H1 (cell line): ENCODE measurements around the gene ATP5F1A. TPM values are rescaled to one million over a fixed set of nuclear protein-coding genes. Genes with fewer than 3 reads are reported as not detected.

Source experiments
- CTCF ChIA-PET: fragments of 300-600 bp; sonication (Branson Sonifier 250); formaldehyde crosslinking; loops from one replicate; lab custom pipeline; 2021; ENCODE audit not compliant: partially characterized antibody; lab: Charles Lee
- POLR2A ChIA-PET: fragments of 300-600 bp; sonication (Branson Sonifier 250); formaldehyde crosslinking; loops from one replicate; lab custom pipeline; 2021; ENCODE audit warnings: inconsistent platforms; ENCODE audit not compliant: partially characterized antibody; lab: Charles Lee
- DNase-seq, 2 experiments: peaks; one replicate each; pipeline versions ENCODE4 v3.0.0 to v3.0.0-alpha.2; 2010 to 2022; ENCODE audit warnings: low spot score in 2 of 2, low read depth in 1 of 2, mixed read lengths in 1 of 2
- FAIRE-seq: peaks from 2 replicates; lab custom pipeline; 2011; peaks lifted over from hg19 to GRCh38; lab: Jason Lieb, UNC
- H2AFZ ChIP-seq: 2 replicates; pipeline ENCODE4 v1.8.1; 2012; ENCODE audit warnings: low read length, inconsistent platforms
- H2AK5ac ChIP-seq: 2 replicates; pipeline ENCODE4 v1.6.1; 2013; ENCODE audit warnings: low read depth, low read length
- H2BK120ac ChIP-seq: replicated peaks from 2 replicates; pipeline ENCODE3; 2013; ENCODE audit warnings: low read depth, low read length, inconsistent platforms
- H2BK12ac ChIP-seq: 2 replicates; pipeline ENCODE4 v1.6.1; 2013; ENCODE audit warnings: low read depth, low read length
- H2BK15ac ChIP-seq: 2 replicates; pipeline ENCODE4 v1.6.1; 2013; ENCODE audit warnings: low read length
- H2BK20ac ChIP-seq: 2 replicates; pipeline ENCODE4 v1.6.1; 2013; ENCODE audit warnings: low read length
- H2BK5ac ChIP-seq: 2 replicates; pipeline ENCODE4 v1.6.1; 2013; ENCODE audit warnings: low read depth, low read length
- H3K14ac ChIP-seq: 2 replicates; pipeline ENCODE4 v1.6.1; 2013; ENCODE audit warnings: inconsistent platforms; ENCODE audit not compliant: insufficient read length
- H3K18ac ChIP-seq: 2 replicates; pipeline ENCODE4 v1.6.1; 2013; ENCODE audit warnings: low read length; ENCODE audit errors: extremely low read depth
- H3K23ac ChIP-seq: 2 replicates; pipeline ENCODE4 v1.6.1; 2013; ENCODE audit warnings: inconsistent platforms; ENCODE audit not compliant: insufficient read length
- H3K23me2 ChIP-seq: 2 replicates; pipeline ENCODE4 v1.6.1; 2013; ENCODE audit warnings: low read depth, low read length
- H3K27ac ChIP-seq: 2 replicates; pipeline ENCODE4 v1.6.1; 2011; ENCODE audit warnings: low read depth, low read length, inconsistent platforms
- H3K27me3 ChIP-seq, 4 experiments: replicated peaks in 1 of 4; 1 replicate in 1 of 4; 2 replicates in 3 of 4; pipeline versions ENCODE4 v1.6.1 to v1.8.1; 2011 to 2013; ENCODE audit warnings: low read length in 3 of 4, mild to moderate bottlenecking in 3 of 4, inconsistent platforms in 2 of 4, mixed read lengths in 2 of 4, moderate library complexity in 1 of 4; ENCODE audit not compliant: control insufficient read depth in 3 of 4, insufficient read depth in 3 of 4; ENCODE audit errors: extremely low read depth in 1 of 4
- H3K36me3 ChIP-seq, 4 experiments: 2 replicates each; pipeline versions ENCODE4 v1.6.1 to v1.8.1; 2011 to 2013; ENCODE audit warnings: mild to moderate bottlenecking in 4 of 4, low read length in 3 of 4, moderate library complexity in 2 of 4, control low read depth in 1 of 4, inconsistent platforms in 1 of 4; ENCODE audit not compliant: insufficient read depth in 4 of 4, control insufficient read depth in 2 of 4
- H3K4ac ChIP-seq: replicated peaks from 2 replicates; pipeline ENCODE3; 2013; ENCODE audit warnings: low read length, low read depth, mixed read lengths, inconsistent platforms; ENCODE audit not compliant: insufficient read length
- H3K4me1 ChIP-seq, 4 experiments: replicated peaks in 1 of 4; 1 replicate in 1 of 4; 2 replicates in 3 of 4; pipeline versions ENCODE4 v1.6.1 to v1.8.1; 2011 to 2013; ENCODE audit warnings: low read length in 3 of 4, inconsistent platforms in 2 of 4, mixed read lengths in 1 of 4; ENCODE audit not compliant: insufficient read depth in 4 of 4, control insufficient read depth in 3 of 4
- H3K4me2 ChIP-seq, 2 experiments: 2 replicates each; pipeline versions ENCODE4 v1.6.1 to v1.8.1; 2011 to 2013; ENCODE audit warnings: low read depth in 2 of 2, low read length in 2 of 2, control low read depth in 1 of 2, inconsistent platforms in 1 of 2, mild to moderate bottlenecking in 1 of 2; ENCODE audit not compliant: insufficient read depth in 1 of 2
- H3K4me3 ChIP-seq, 4 experiments: fragments of 200-600, 300-600 bp in 1 of 4; sonication (generic), shearing (Covaris generic), sonication (Bioruptor Twin) in 1 of 4; 2 replicates each; pipeline versions ENCODE4 v1.5.1 to v1.8.1; 2011 to 2016; ENCODE audit warnings: low read length in 4 of 4, low read depth in 3 of 4, control low read depth in 2 of 4, inconsistent platforms in 2 of 4, mild to moderate bottlenecking in 2 of 4, mixed read lengths in 1 of 4, moderate library complexity in 1 of 4; ENCODE audit not compliant: insufficient read depth in 2 of 4; ENCODE audit errors: extremely low read depth in 1 of 4
- H3K56ac ChIP-seq: replicated peaks from 2 replicates; pipeline ENCODE3; 2013; ENCODE audit warnings: low read depth, mild to moderate bottlenecking, mixed read lengths, low read length, inconsistent platforms; ENCODE audit not compliant: insufficient read length
- H3K79me1 ChIP-seq: 2 replicates; pipeline ENCODE4 v1.6.1; 2013; ENCODE audit warnings: low read depth, low read length, control low read depth
- H3K79me2 ChIP-seq, 2 experiments: 2 replicates each; pipeline versions ENCODE4 v1.6.1 to v1.8.1; 2012 to 2013; ENCODE audit warnings: low read length in 2 of 2, mild to moderate bottlenecking in 2 of 2, inconsistent platforms in 1 of 2; ENCODE audit not compliant: insufficient read depth in 2 of 2, control insufficient read depth in 1 of 2
- H3K9ac ChIP-seq, 4 experiments: replicated peaks in 1 of 4; 1 replicate in 1 of 4; 2 replicates in 3 of 4; pipeline versions ENCODE4 v1.6.1 to v1.8.1; 2011 to 2013; ENCODE audit warnings: low read depth in 3 of 4, low read length in 3 of 4, control low read depth in 2 of 4, mild to moderate bottlenecking in 2 of 4, moderate library complexity in 2 of 4, inconsistent platforms in 1 of 4; ENCODE audit errors: extremely low read depth in 1 of 4
- H3K9me3 ChIP-seq, 2 experiments: 2 replicates each; pipeline versions ENCODE4 v1.6.1 to v1.8.1; 2012 to 2013; ENCODE audit warnings: mild to moderate bottlenecking in 2 of 2, moderate library complexity in 2 of 2, control low read depth in 1 of 2, inconsistent platforms in 1 of 2, low read depth in 1 of 2, low read length in 1 of 2, mixed read lengths in 1 of 2; ENCODE audit not compliant: insufficient read depth in 2 of 2
- H4K20me1 ChIP-seq, 2 experiments: replicated peaks in 1 of 2; 2 replicates each; pipeline versions ENCODE3 to v1.8.1; 2011 to 2013; ENCODE audit warnings: inconsistent platforms in 2 of 2, low read length in 2 of 2, mild to moderate bottlenecking in 1 of 2; ENCODE audit not compliant: insufficient read depth in 2 of 2, control insufficient read depth in 1 of 2
- H4K5ac ChIP-seq: 2 replicates; pipeline ENCODE4 v1.6.1; 2013; ENCODE audit warnings: low read length, low read depth, mixed read lengths, inconsistent platforms; ENCODE audit not compliant: insufficient read length
- H4K8ac ChIP-seq: 2 replicates; pipeline ENCODE4 v1.8.0; 2013; ENCODE audit warnings: mild to moderate bottlenecking, moderate library complexity, low read length, inconsistent platforms; ENCODE audit not compliant: insufficient read depth; ENCODE audit errors: extremely low read depth
- H4K91ac ChIP-seq: replicated peaks from 2 replicates; pipeline ENCODE3; 2013; ENCODE audit warnings: low read length, mixed read lengths, inconsistent platforms; ENCODE audit not compliant: insufficient read length
- CEBPB ChIP-seq: IDR thresholded peaks from 2 replicates; pipeline ENCODE4 v1.6.1; 2012; ENCODE audit warnings: low read depth, low read length
- EGR1 ChIP-seq: IDR thresholded peaks from 2 replicates; pipeline ENCODE4 v1.6.1; 2011; ENCODE audit warnings: low read depth, low read length, borderline replicate concordance
- HDAC6 ChIP-seq: IDR thresholded peaks from one replicate; pipeline ENCODE4 v1.7.1; 2012; ENCODE audit warnings: low read depth, mild to moderate bottlenecking, inconsistent platforms, low read length, moderate library complexity
- KDM5A ChIP-seq: fragments of 200-600 bp; IDR thresholded peaks from 2 replicates; pipeline ENCODE4 v1.7.1; 2012; ENCODE audit warnings: mild to moderate bottlenecking, low read length, inconsistent platforms, mixed read lengths
- RNF2 ChIP-seq: fragments of 200-900, 300-1000 bp; sonication (generic); IDR thresholded peaks from 2 replicates; pipeline ENCODE4 v1.7.1; 2016; ENCODE audit warnings: borderline replicate concordance, low read depth, mild to moderate bottlenecking, antibody characterized with exemption, low read length; ENCODE audit not compliant: poor library complexity, severe bottlenecking; ENCODE audit errors: missing control alignments
- SIRT6 ChIP-seq: IDR thresholded peaks from one replicate; pipeline ENCODE4 v1.7.1; 2012; ENCODE audit warnings: low read length, inconsistent platforms
- SRF ChIP-seq: IDR thresholded peaks from 2 replicates; pipeline ENCODE4 v1.6.1; 2011; ENCODE audit warnings: mild to moderate bottlenecking, low read depth, low read length, moderate library complexity
- TAF7 ChIP-seq: optimal IDR thresholded peaks from 2 replicates; pipeline ENCODE3; 2011; ENCODE audit warnings: low read depth, mild to moderate bottlenecking, inconsistent platforms, low read length, moderate library complexity, borderline replicate concordance
- WGBS, 2 experiments: shearing (Covaris generic) in 1 of 2; methylation state at CpG; one replicate each; pipeline versions ENCODE4 v1.1.6 to v1.1.7; 2013 to 2015; ENCODE audit warnings: low lambda C conversion rate in 2 of 2, mixed read lengths in 2 of 2, inconsistent platforms in 1 of 2, low coverage in 1 of 2, missing lambda C conversion rate in 1 of 2; ENCODE audit not compliant: insufficient replicate concordance in 2 of 2, insufficient coverage in 1 of 2, insufficient read length in 1 of 2; ENCODE audit errors: extremely low coverage in 1 of 2, missing lambda C conversion rate in 1 of 2; 5-methylcytosine and 5-hydroxymethylcytosine counted together
- polyA plus RNA-seq, 7 experiments: library from polyadenylated mRNA; depleted of rRNA in 3 of 7; stranded (reverse) in 5 of 7; unstranded in 2 of 7; fragments of >200 nt in 5 of 7; fragments of 200-250 nt in 2 of 7; gene quantifications; 1 replicate in 5 of 7; 2 replicates in 1 of 7; 4 replicates in 1 of 7; pipeline versions ENCODE4 v1.2.1 to v1.2.3, GENCODE V29; 2011 to 2013; ENCODE audit warnings: missing spikeins in 2 of 7, mixed read lengths in 2 of 7
- total RNA-seq: library from RNA; stranded (reverse); fragmentation: NEBNext Ultra II Directional; extraction: Animal tissue kit (Norgen Biotek cat#: 25700); gene quantifications from 2 replicates; pipeline ENCODE4 v1.2.1, GENCODE V29; 2021

ATP5F1A gene
- total and polyA plus RNA-seq, 2 of the 8 experiments (the other 6 are each of a cell fraction or from before 2014, with no cell fraction given), result 685 to 970 TPM

GRCh38 chr18:46051731-46052461 is 46.2 kb downstream of the ATP5F1A start:
- Histone ChIP-seq H4K91ac (no peak overlapping the region), H2BK12ac (no peak overlapping the region), H3K4me3 (no peak overlapping the region), H3K4ac (no peak overlapping the region), H3K9ac (no peak overlapping the region), H3K36me3 (no peaks in the 10 kb centered on the region), H3K23me2 (no peaks in the 10 kb centered on the region), H4K8ac (no peak overlapping the region), H3K56ac (no peak overlapping the region), H3K79me1 (no peaks in the 10 kb centered on the region), H4K5ac (no peak overlapping the region), H3K18ac (no peak overlapping the region), H2BK15ac (no peak overlapping the region), H2BK20ac (no peak overlapping the region), H3K9me3 (no peaks in the 10 kb centered on the region), H3K14ac (no peak overlapping the region)
- WGBS, 2 experiments, result 91% methylated on average over 6 of the region's 6 CpGs; no CpG with 5 or more reads in 1 of the 2 experiments
- CTCF ChIA-PET, result interaction anchor here (0.7 to 1.3 kb wide), 2 partner anchors 10 to 21 kb away, joined by 3 read pairs; no protein-coding TSS in a partner anchor
- DNase-seq, result peak in 1 of 2 experiments; percentile 37
- TF ChIP-seq HDAC6 (no peak), EGR1 (no peak), KDM5A (no peak), CEBPB (no peak), RNF2 (no peak), SRF (no peak), SIRT6 (no peak), TAF7 (no peak)
- TF ChIP-seq, all 59 proteins: peak for 0
- H3K79me2 ChIP-seq, result no peaks in the 10 kb centered on the region
- H2AFZ ChIP-seq, result no peak overlapping the region
- POLR2A ChIA-PET, result no interaction called here
- no peak overlapping the region for H2AK5ac ChIP-seq
- H2BK5ac ChIP-seq, result no peak overlapping the region
- H3K4me1 ChIP-seq, result no peaks in the 10 kb centered on the region
- H3K4me2 ChIP-seq, result no peak overlapping the region
- no peak overlapping the region for H3K23ac ChIP-seq
- no peak overlapping the region for H2BK120ac ChIP-seq
- no peak overlapping the region for H3K27ac ChIP-seq
- H3K27me3 ChIP-seq, result no peaks in the 10 kb centered on the region
- no peak for FAIRE-seq
- no peaks in the 10 kb centered on the region for H4K20me1 ChIP-seq
